ENCODE results near the gene IDUA.
"Not testable (repeated sequence)": the region's sequence is repeated elsewhere in the genome, so short reads cannot be mapped to it uniquely, and the experiment has no call there.

IDUA gene

DNA sequence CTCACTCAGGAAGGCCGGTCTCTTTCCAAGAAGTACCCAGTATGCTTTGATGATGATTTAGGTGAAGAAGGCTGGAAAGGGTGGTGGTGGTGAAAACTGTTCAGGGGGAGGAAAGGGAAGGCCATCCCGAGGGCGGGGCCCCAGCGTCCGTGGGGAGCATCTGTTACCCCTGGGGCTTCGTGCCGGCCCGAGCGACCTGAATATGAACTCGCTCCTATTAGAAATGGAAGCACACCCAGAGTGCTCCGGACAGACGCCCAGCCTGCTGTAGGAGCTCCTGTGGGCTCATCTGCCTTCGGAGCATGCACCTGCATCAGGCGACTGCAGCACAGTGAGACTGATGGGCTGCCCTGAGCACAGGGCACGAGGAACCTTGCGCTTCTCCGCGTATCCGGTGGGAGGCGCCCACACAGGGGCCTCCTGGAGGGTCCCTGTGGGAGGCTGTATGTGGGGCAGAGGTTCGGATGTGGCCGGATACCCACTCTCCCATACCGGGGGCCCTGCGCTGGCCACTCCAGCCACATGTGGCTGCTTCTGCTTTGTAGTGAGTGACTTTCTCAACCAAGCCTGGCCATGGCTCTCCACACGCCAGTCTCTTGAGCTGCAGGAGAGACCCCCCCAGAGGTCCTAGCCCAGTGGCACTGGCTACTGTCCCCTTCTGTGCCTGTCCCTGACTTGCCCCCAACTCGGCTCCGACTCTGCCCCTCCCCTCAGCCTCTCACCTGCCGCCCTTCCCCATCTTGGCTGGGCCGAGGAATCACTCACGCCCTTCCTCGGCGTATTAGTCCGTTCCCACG, 61.3 kb downstream of the IDUA start:
- H3K4me3 ChIP-seq (ENCODE audit: low read length): no peak overlapping the region
- peaks cover 6% of the 10 kb centered on the region for H3K4me1 ChIP-seq (ENCODE audit: insufficient read depth, low read length)
- H3K36me3 ChIP-seq (ENCODE audit: insufficient read depth, low read length): no peaks in the 10 kb centered on the region
- H3K9me3 ChIP-seq (ENCODE audit: low read length): peaks cover 7% of the 10 kb centered on the region
- peaks cover 17% of the 10 kb centered on the region for H3K27me3 ChIP-seq (ENCODE audit: insufficient read depth, low read length)
- no peak overlapping the region for H2AFZ ChIP-seq (ENCODE audit: low read depth, low read length)

DNA sequence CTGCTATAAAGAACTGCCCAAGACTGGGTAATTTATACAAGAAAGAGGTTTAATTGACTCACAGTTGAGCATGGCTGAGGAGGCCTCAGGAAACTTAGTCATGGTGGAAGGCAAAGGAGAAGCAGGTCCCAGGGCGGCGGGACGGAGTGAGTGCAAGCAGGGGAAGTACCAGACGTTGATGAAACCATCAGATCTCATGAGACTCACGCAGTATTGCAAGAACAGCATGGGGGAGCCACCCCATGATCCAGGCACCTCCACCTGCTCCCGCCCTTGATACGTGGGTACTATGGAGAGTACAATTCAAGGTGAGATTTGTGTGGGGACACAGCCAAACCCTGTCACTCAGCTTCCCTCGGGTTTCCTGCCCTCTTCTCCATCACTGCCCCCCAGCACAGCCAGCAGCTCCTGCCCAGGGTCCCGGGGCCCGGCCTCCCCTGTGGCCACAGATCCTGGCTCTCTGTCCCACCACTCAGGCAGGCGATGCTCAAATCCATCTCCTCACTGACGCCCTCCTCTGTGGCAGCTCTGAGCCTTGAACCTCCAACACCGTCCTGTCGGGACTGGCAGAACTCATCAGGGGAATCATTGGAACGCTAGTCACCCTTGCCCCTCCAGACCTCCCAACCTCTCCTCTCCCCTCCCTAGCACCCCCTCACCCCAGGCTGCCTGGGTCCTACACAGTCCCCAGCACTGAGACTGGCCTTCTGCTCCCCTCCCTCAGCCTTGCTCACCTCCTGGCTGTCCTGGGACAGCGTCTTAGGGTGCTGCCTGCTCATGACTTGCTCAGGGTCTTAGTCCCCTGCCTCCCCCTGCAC, 62.1 kb downstream of the IDUA start:
- no peaks in the 10 kb centered on the region for H3K36me3 ChIP-seq (ENCODE audit: insufficient read depth, low read length)
- H2AFZ ChIP-seq (ENCODE audit: low read depth, low read length): no peak overlapping the region
- no peaks in the 10 kb centered on the region for H3K4me1 ChIP-seq (ENCODE audit: insufficient read depth, low read length)
- peaks cover 21% of the 10 kb centered on the region for H3K27me3 ChIP-seq (ENCODE audit: insufficient read depth, low read length)
- H3K9me3 ChIP-seq (ENCODE audit: low read length): peaks cover 8% of the 10 kb centered on the region
- no peak overlapping the region for H3K4me3 ChIP-seq (ENCODE audit: low read length)

DNA sequence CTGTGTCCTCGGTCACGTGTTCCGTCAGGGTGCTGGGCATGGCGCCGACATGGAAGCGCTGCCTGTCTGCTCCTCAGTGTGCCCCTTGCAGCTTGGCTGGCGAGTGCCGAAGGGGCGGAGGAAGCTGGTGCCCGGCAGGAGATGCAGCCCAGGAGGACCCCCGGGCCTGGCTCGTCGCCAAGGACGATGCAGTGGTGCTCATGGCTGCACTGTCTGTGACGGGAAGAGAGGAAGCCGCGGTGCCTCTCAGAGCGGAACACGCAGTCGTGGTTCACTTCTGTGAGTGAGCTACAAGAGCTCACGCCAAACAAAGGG, 62.7 kb downstream of the IDUA start:
- Histone ChIP-seq H2AFZ (ENCODE audit: low read depth, low read length) (no peak overlapping the region), H3K27me3 (ENCODE audit: insufficient read depth, low read length) (peaks cover 21% of the 10 kb centered on the region), H3K9me3 (ENCODE audit: low read length) (peaks cover 8% of the 10 kb centered on the region), H3K36me3 (ENCODE audit: insufficient read depth, low read length) (no peaks in the 10 kb centered on the region), H3K4me3 (ENCODE audit: low read length) (no peak overlapping the region), H3K4me1 (ENCODE audit: insufficient read depth, low read length) (no peaks in the 10 kb centered on the region)

GRCh38 chr4:1050486-1051213, 63.8 kb downstream of the IDUA start:
- Histone ChIP-seq H3K9me3 (ENCODE audit: low read length) (peaks cover 8% of the 10 kb centered on the region), H3K27me3 (ENCODE audit: insufficient read depth, low read length) (peaks cover 26% of the 10 kb centered on the region), H2AFZ (ENCODE audit: low read depth, low read length) (no peak overlapping the region), H3K4me3 (ENCODE audit: low read length) (no peak overlapping the region), H3K4me1 (ENCODE audit: insufficient read depth, low read length) (no peaks in the 10 kb centered on the region), H3K36me3 (ENCODE audit: insufficient read depth, low read length) (no peaks in the 10 kb centered on the region)

GRCh38 chr4:1051472-1051871, 64.6 kb downstream of the IDUA start:
- H3K4me1 ChIP-seq (ENCODE audit: insufficient read depth, low read length): no peaks in the 10 kb centered on the region
- H3K27me3 ChIP-seq (ENCODE audit: insufficient read depth, low read length): peaks cover 34% of the 10 kb centered on the region
- H3K9me3 ChIP-seq (ENCODE audit: low read length): peaks cover 8% of the 10 kb centered on the region
- no peak overlapping the region for H3K4me3 ChIP-seq (ENCODE audit: low read length)
- no peaks in the 10 kb centered on the region for H3K36me3 ChIP-seq (ENCODE audit: insufficient read depth, low read length)
- H2AFZ ChIP-seq (ENCODE audit: low read depth, low read length): no peak overlapping the region

DNA sequence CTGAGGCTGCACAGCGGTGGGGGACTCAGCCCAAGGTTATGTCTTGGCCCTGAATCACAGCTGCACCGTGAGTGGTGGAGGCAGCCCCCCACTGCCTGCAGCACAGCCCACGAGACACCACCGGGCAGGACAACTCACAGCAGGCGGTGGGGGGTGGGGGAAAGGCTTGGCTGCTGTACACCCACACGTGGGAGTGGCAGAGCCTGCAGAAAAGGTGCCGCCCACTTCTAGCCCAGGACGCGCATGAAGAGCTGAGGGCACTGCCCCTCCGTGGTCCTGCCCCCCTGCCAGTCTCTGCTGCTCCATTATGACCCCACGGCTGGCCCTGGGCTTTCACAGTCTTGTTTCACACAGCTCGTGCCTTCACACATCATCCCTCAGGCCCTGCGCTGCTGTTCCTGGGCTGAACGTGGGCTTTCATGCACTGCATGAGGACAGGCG, 65.4 kb downstream of the IDUA start:
- Histone ChIP-seq H3K27me3 (ENCODE audit: insufficient read depth, low read length) (peaks cover 42% of the 10 kb centered on the region), H3K4me1 (ENCODE audit: insufficient read depth, low read length) (no peaks in the 10 kb centered on the region), H3K9me3 (ENCODE audit: low read length) (peaks cover 8% of the 10 kb centered on the region), H3K4me3 (ENCODE audit: low read length) (no peak overlapping the region), H3K36me3 (ENCODE audit: insufficient read depth, low read length) (no peaks in the 10 kb centered on the region), H2AFZ (ENCODE audit: low read depth, low read length) (no peak overlapping the region)

GRCh38 chr4:1053080-1053661, 66.3 kb downstream of the IDUA start:
- H3K9me3 ChIP-seq (ENCODE audit: low read length): peaks cover 8% of the 10 kb centered on the region
- no peaks in the 10 kb centered on the region for H3K36me3 ChIP-seq (ENCODE audit: insufficient read depth, low read length)
- no peaks in the 10 kb centered on the region for H3K4me1 ChIP-seq (ENCODE audit: insufficient read depth, low read length)
- peaks cover 47% of the 10 kb centered on the region for H3K27me3 ChIP-seq (ENCODE audit: insufficient read depth, low read length)
- no peak overlapping the region for H3K4me3 ChIP-seq (ENCODE audit: low read length)
- no peak overlapping the region for H2AFZ ChIP-seq (ENCODE audit: low read depth, low read length)

DNA sequence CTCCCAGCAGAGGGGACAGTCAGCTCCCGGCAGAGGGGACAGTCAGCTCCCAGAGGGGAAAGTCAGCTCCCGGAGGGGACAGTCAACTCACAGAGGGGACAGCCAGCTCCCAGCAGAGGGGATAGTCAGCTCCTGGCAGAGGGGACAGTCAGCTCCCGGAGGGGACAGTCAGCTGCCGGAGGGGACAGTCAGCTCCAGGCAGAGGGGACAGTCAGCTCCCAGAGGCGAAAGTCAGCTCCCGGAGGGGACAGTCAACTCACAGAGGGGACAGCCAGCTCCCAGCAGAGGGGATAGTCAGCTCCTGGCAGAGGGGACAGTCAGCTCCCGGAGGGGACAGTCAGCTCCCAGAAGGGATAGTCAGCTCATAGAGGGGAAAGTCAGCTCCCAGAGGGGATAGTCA, 67.0 kb downstream of the IDUA start:
- not testable (repeated sequence) for H2AFZ ChIP-seq (ENCODE audit: low read depth, low read length); H3K36me3 ChIP-seq (ENCODE audit: insufficient read depth, low read length); H3K4me3 ChIP-seq (ENCODE audit: low read length); H3K9me3 ChIP-seq (ENCODE audit: low read length); H3K4me1 ChIP-seq (ENCODE audit: insufficient read depth, low read length)
- H3K27me3 ChIP-seq (ENCODE audit: insufficient read depth, low read length): peaks cover 54% of the 10 kb centered on the region
